Panc1 (cell line): ENCODE measurements around the gene EFCAB11.

ENCODE experiments used
- CTCF ChIP-seq: fragments of 450-650 bp; IDR thresholded peaks from 2 replicates; pipeline ENCODE4 v1.5.1; 2017; ENCODE audit warnings: mild to moderate bottlenecking
- REST ChIP-seq, 2 experiments: IDR thresholded peaks; 2 replicates each; pipeline ENCODE4 v1.6.1; 2011 to 2012; ENCODE audit warnings: low read depth in 2 of 2, control low read depth in 1 of 2, low read length in 1 of 2, mild to moderate bottlenecking in 1 of 2, moderate library complexity in 1 of 2; ENCODE audit not compliant: insufficient read depth in 1 of 2
- SIN3A ChIP-seq: IDR thresholded peaks from 2 replicates; pipeline ENCODE4 v1.6.1; 2012; ENCODE audit warnings: low read depth, mild to moderate bottlenecking, low read length, moderate library complexity, borderline replicate concordance; ENCODE audit not compliant: insufficient read depth

- TF ChIP-seq CTCF = peak; percentile 80; the same call in 1 of the 2 replicates
- TF ChIP-seq SIN3A = no peak
- TF ChIP-seq REST (IDR thresholded peaks at IDR 0.05; ENCODE audit: insufficient read depth in 1 of 2, low read depth in 2 of 2, low read length in 1 of 2) = no peak
Observed at GRCh38 chr14:89915114-89915878, 39.2 kb downstream of the EFCAB11 start.
